ENCODE data around the gene C6orf47. TPM values are rescaled to one million over a fixed set of nuclear protein-coding genes. Genes with fewer than 3 reads are reported as not detected.

C6orf47 gene
- total and polyA plus RNA-seq, 2 of the 8 experiments (the other 6 are each of a cell fraction or from before 2014, with no cell fraction given) = 4.7 to 14.6 TPM

GRCh38 chr6:31639043-31639442 lies 21.5 kb downstream of the C6orf47 start:
- Histone ChIP-seq H4K91ac (replicated peaks; ENCODE audit: insufficient read length, low read length) (no peak overlapping the region), H3K4me1 (replicated peaks in 1 of 4; ENCODE audit: control insufficient read depth in 3 of 4, insufficient read depth in 4 of 4, low read length in 3 of 4) (no peaks in the 10 kb centered on the region), H3K4me2 (ENCODE audit: insufficient read depth in 1 of 2, low read depth in 2 of 2, low read length in 2 of 2) (no peak overlapping the region), H3K79me2 (ENCODE audit: control insufficient read depth in 1 of 2, insufficient read depth in 2 of 2, low read length in 2 of 2) (no peaks in the 10 kb centered on the region), H2AK5ac (ENCODE audit: low read depth, low read length) (no peak overlapping the region), H4K20me1 (replicated peaks in 1 of 2; ENCODE audit: control insufficient read depth in 1 of 2, insufficient read depth in 2 of 2, low read length in 2 of 2) (peaks cover 12 to 13% of the 10 kb centered on the region in 2 experiments), H3K23ac (ENCODE audit: insufficient read length) (no peak overlapping the region), H3K27ac (ENCODE audit: low read depth, low read length) (no peak overlapping the region), H3K23me2 (ENCODE audit: low read depth, low read length) (no peaks in the 10 kb centered on the region), H2BK5ac (ENCODE audit: low read depth, low read length) (no peak overlapping the region), H4K5ac (ENCODE audit: insufficient read length, low read depth, low read length) (no peak overlapping the region), H4K8ac (ENCODE audit: extremely low read depth, insufficient read depth, low read length) (no peak overlapping the region), H2BK120ac (replicated peaks; ENCODE audit: low read depth, low read length) (no peak overlapping the region), H3K18ac (ENCODE audit: extremely low read depth, low read length) (no peak overlapping the region), H2BK15ac (ENCODE audit: low read length) (no peak overlapping the region), H3K27me3 (replicated peaks in 1 of 4; ENCODE audit: control insufficient read depth in 3 of 4, extremely low read depth in 1 of 4, insufficient read depth in 3 of 4, low read length in 3 of 4) (no peaks in the 10 kb centered on the region), H3K9me3 (ENCODE audit: insufficient read depth in 2 of 2, low read depth in 1 of 2, low read length in 1 of 2) (no peaks in the 10 kb centered on the region), H3K4me3 (ENCODE audit: extremely low read depth in 1 of 4, insufficient read depth in 2 of 4, low read depth in 3 of 4, low read length in 4 of 4) (no peak overlapping the region), H2AFZ (ENCODE audit: low read length) (no peak overlapping the region), H3K14ac (ENCODE audit: insufficient read length) (no peak overlapping the region), H2BK12ac (ENCODE audit: low read depth, low read length) (no peak overlapping the region), H3K4ac (replicated peaks; ENCODE audit: insufficient read length, low read depth, low read length) (no peak overlapping the region), H3K56ac (replicated peaks; ENCODE audit: insufficient read length, low read depth, low read length) (no peak overlapping the region), H2BK20ac (ENCODE audit: low read length) (no peak overlapping the region), H3K36me3 (ENCODE audit: control insufficient read depth in 2 of 4, insufficient read depth in 4 of 4, low read length in 3 of 4) (peaks cover 61 to 94% (median 77%) of the 10 kb centered on the region in 4 experiments), H3K9ac (replicated peaks in 1 of 4; ENCODE audit: extremely low read depth in 1 of 4, low read depth in 3 of 4, low read length in 3 of 4) (no peak overlapping the region), H3K79me1 (ENCODE audit: low read depth, low read length) (peaks cover 3% of the 10 kb centered on the region; the same call in 1 of the 2 replicates)
- CTCF ChIA-PET (ENCODE audit: partially characterized antibody) = interaction anchor here (0.8 to 1.8 kb wide), 5 partner anchors 14 to 40 kb away, joined by 3 to 4 read pairs (median 4); partner anchors contain the start of gene GPANK1
- POLR2A ChIA-PET (ENCODE audit: partially characterized antibody) = interaction anchor here (0.6 to 34.9 kb wide), 29 partner anchors 6 to 333 kb away, joined by 3 to 883 read pairs (median 4); partner anchors contain the start of genes ABHD16A, AIF1, APOM and BAG6
- TF ChIP-seq ATF3 (IDR thresholded peaks at IDR 0.05; ENCODE audit: insufficient read depth, low read depth, low read length) (no peak), GABPA (IDR thresholded peaks at IDR 0.05; ENCODE audit: borderline replicate concordance, insufficient read depth, low read length) (no peak), EP300 (IDR thresholded peaks at IDR 0.05; ENCODE audit: borderline replicate concordance in 1 of 2, low read depth in 2 of 2, low read length in 2 of 2) (no peak), POLR2AphosphoS5 (IDR thresholded peaks at IDR 0.05; ENCODE audit: low read depth, low read length) (peak; percentile 61; the same call in 1 of the 2 replicates), NRF1 (IDR thresholded peaks at IDR 0.05; ENCODE audit: low read depth, low read length) (no peak), FOSL1 (IDR thresholded peaks at IDR 0.05; ENCODE audit: insufficient read depth, low read depth, low read length) (no peak), POLR2A (IDR thresholded peaks at IDR 0.05; ENCODE audit: control extremely low read depth in 1 of 2, low read depth in 2 of 2, low read length in 2 of 2) (peak in 1 of 2 experiments; percentile 51; a peak in 1 of 3 replicates)
- FAIRE-seq = no peak
- no peak for DNase-seq (ENCODE audit: low read depth in 1 of 2, low spot score in 2 of 2)
- WGBS, 2 experiments (ENCODE audit: extremely low coverage in 1 of 2, insufficient coverage in 1 of 2, insufficient read length in 1 of 2, insufficient replicate concordance in 2 of 2, low coverage in 1 of 2, low lambda C conversion rate in 2 of 2, missing lambda C conversion rate in 1 of 2) = 92% methylated on average over 9 of the region's 9 CpGs; no CpG with 5 or more reads in 1 of the 2 experiments
